Activated CD4-positive, CD25-positive, alpha-beta regulatory T cell treated with anti-CD3 and anti-CD28 coated beads, Interleukin-2, amount 50 U/mL, for 24 hours (primary cell): ENCODE results near the gene FGD5.
A peak's percentile ranks its signal among the peaks of the same experiment; 100 is the strongest.

Source experiments
- ATAC-seq, 2 donors: fragments of 150-1000 bp; cut with Tn5 transposase; one replicate each; pipeline ENCODE4 v1.10.0; 2021; ENCODE audit warnings: mild to moderate bottlenecking in 1 of 2, moderate library complexity in 1 of 2

The FGD5 gene

GRCh38 chr3:14941871-14942270 is 123.1 kb downstream of the FGD5 start:
- no peak for ATAC-seq

- ATAC-seq, result no peak
Measured at GRCh38 chr3:14943042-14943441, 124.3 kb downstream of the FGD5 start.

GRCh38 chr3:14946236-14946635 is 127.5 kb downstream of the FGD5 start:
- ATAC-seq, result no peak

- ATAC-seq, result no peak
Measured at GRCh38 chr3:14946739-14947099, 128.0 kb downstream of the FGD5 start.

GRCh38 chr3:14947100-14947885 is 128.5 kb downstream of the FGD5 start, which contains the start of gene NR2C2:
NR2C2 (plus strand) TSS chr3:14947583; CDS start chr3:15003915, 56,332 bp downstream.
- ATAC-seq, result peak; percentile 72 to 73

GRCh38 chr3:14947886-14948608 is 129.3 kb downstream of the FGD5 start:
- peak; percentile 94 to 95 for ATAC-seq

GRCh38 chr3:14948609-14949038 is 129.9 kb downstream of the FGD5 start:
- no peak for ATAC-seq

GRCh38 chr3:14949126-14949525 is 130.4 kb downstream of the FGD5 start:
- no peak for ATAC-seq

- ATAC-seq, result no peak
Measured at GRCh38 chr3:14950274-14950673, 131.5 kb downstream of the FGD5 start.

- no peak for ATAC-seq
Measured at GRCh38 chr3:14957153-14957552, 138.4 kb downstream of the FGD5 start.

- ATAC-seq, result no peak
Measured at GRCh38 chr3:14957925-14958324, 139.2 kb downstream of the FGD5 start.

GRCh38 chr3:14959359-14959943 is 140.7 kb downstream of the FGD5 start:
- peak; percentile 53 to 61 for ATAC-seq

GRCh38 chr3:14962762-14963161 is 144.0 kb downstream of the FGD5 start:
- no peak for ATAC-seq

- ATAC-seq, result no peak
Measured at GRCh38 chr3:14967285-14967684, 148.5 kb downstream of the FGD5 start.

- no peak for ATAC-seq
Measured at GRCh38 chr3:14969671-14970070, 150.9 kb downstream of the FGD5 start.

GRCh38 chr3:14976317-14976716 is 157.6 kb downstream of the FGD5 start:
- ATAC-seq, result no peak

- ATAC-seq, result no peak
Measured at GRCh38 chr3:14980689-14981088, 161.9 kb downstream of the FGD5 start.
